K562 (cell line): Measurements from ENCODE around the gene GAMT. TPM values are rescaled to one million over a fixed set of nuclear protein-coding genes. Genes with fewer than 3 reads are reported as not detected.

Experiments used
- BRD4 ChIP-seq: fragments of 200-600 bp; sonication (generic); IDR thresholded peaks from 2 replicates; pipeline ENCODE4 v1.6.1; 2017; ENCODE audit warnings: inconsistent platforms
- CBX2 ChIP-seq: fragments of 200-600 bp; sonication (generic); IDR thresholded peaks from one replicate; pipeline ENCODE4 v1.6.1; 2012; ENCODE audit warnings: mild to moderate bottlenecking, low read length, inconsistent platforms; ENCODE audit not compliant: insufficient read depth, poor library complexity, severe bottlenecking
- CBX8 ChIP-seq: fragments of 200-600 bp; sonication (generic); IDR thresholded peaks from 2 replicates; pipeline ENCODE4 v1.6.1; 2012; ENCODE audit warnings: borderline replicate concordance, mixed run types, low read depth, mild to moderate bottlenecking, moderate library complexity, mixed read lengths, low read length, control low read depth, inconsistent platforms; ENCODE audit not compliant: poor library complexity, severe bottlenecking; ENCODE audit errors: extremely low read depth
- CHCHD3 ChIP-seq: fragments of 250-450 bp; sonication (Bioruptor Pico); IDR thresholded peaks from 2 replicates; pipeline ENCODE4 v2.1.2; 2022; ENCODE audit warnings: mild to moderate bottlenecking
- CTCF ChIP-seq, 3 experiments: IDR thresholded peaks in 2 of 3; conservative IDR thresholded peaks in 1 of 3; 2 replicates each; pipeline ENCODE4 v1.5.1; 2011 to 2012; ENCODE audit warnings: low read length in 3 of 3, mild to moderate bottlenecking in 3 of 3, control low read depth in 2 of 3, improper control_type of control experiment in 1 of 3, inconsistent platforms in 1 of 3, low read depth in 1 of 3, mixed read lengths in 1 of 3, moderate library complexity in 1 of 3; ENCODE audit not compliant: insufficient read depth in 2 of 3
- ERF ChIP-seq: fragments of 450-650 bp; formaldehyde crosslinking; IDR thresholded peaks from 2 replicates; pipeline ENCODE4 v1.4.0; 2020; ENCODE audit warnings: mild to moderate bottlenecking, mixed read lengths
- HMGXB4 ChIP-seq: sonication (generic); formaldehyde crosslinking; IDR thresholded peaks from 2 replicates; pipeline ENCODE4 v1.8.1; 2023; ENCODE audit warnings: mild to moderate bottlenecking, missing genetic modification reagents
- HNRNPLL ChIP-seq: fragments of 200-400 bp; formaldehyde crosslinking; IDR thresholded peaks from 2 replicates; pipeline ENCODE4 v1.6.1; 2017; ENCODE audit warnings: low read length, low read depth, mild to moderate bottlenecking; ENCODE audit not compliant: poor library complexity, severe bottlenecking
- RBM15 ChIP-seq: fragments of 200-400 bp; formaldehyde crosslinking; IDR thresholded peaks from 2 replicates; pipeline ENCODE4 v1.6.1; 2018; ENCODE audit warnings: mild to moderate bottlenecking, low read length, moderate library complexity; ENCODE audit not compliant: insufficient read depth
- ZNF12 ChIP-seq: sonication (generic); formaldehyde crosslinking; IDR thresholded peaks from 2 replicates; pipeline ENCODE4 v1.4.0; 2020; ENCODE audit warnings: mild to moderate bottlenecking, missing genetic modification reagents
- ZNF165 ChIP-seq: fragments of 250-450 bp; sonication (Bioruptor Pico); IDR thresholded peaks from 2 replicates; pipeline ENCODE4 v1.4.0; 2020; ENCODE audit warnings: borderline replicate concordance
- ZNF24 ChIP-seq: fragments of 450-650 bp; IDR thresholded peaks from 2 replicates; pipeline ENCODE4 v1.6.1; 2016
- polyA plus RNA-seq, 8 experiments: library from polyadenylated mRNA; depleted of rRNA in 4 of 8; stranded (reverse) in 5 of 8; unstranded in 3 of 8; fragments of >200 nt; fragmentation: Nextera tagmentation in 2 of 8; fragmentation: Illumina TruSeq in 1 of 8; extraction: Ambion mirVana in 2 of 8; extraction: Trizol in 1 of 8; gene quantifications; 2 replicates each; pipeline versions ENCODE4 v1.2.1 to v1.2.3, GENCODE V29; 2011 to 2014; ENCODE audit warnings: inconsistent platforms in 1 of 8, missing spikeins in 1 of 8
- total RNA-seq, 7 experiments: library from RNA; depleted of rRNA in 6 of 7; stranded (reverse); fragments of >200 nt in 6 of 7; fragmentation: Illumina TruSeq in 2 of 7; extraction: Trizol in 2 of 7; gene quantifications; 2 replicates each; pipeline versions ENCODE4 v1.2.1 to v1.2.3, GENCODE V29; 2011 to 2021; ENCODE audit warnings: low replicate concordance in 1 of 7
- TF ChIP-seq, protein P1 (sequence below): sonication (generic); formaldehyde crosslinking; IDR thresholded peaks from 2 replicates; pipeline ENCODE4 v1.8.0; 2022; ENCODE audit warnings: missing genetic modification reagents, mild to moderate bottlenecking, borderline replicate concordance
- TF ChIP-seq, protein P2 (sequence below): IDR thresholded peaks from 2 replicates; pipeline ENCODE4 v1.6.1; 2014; ENCODE audit warnings: antibody characterized with exemption
- TF ChIP-seq, protein P3 (sequence below): fragments of 450-650 bp; IDR thresholded peaks from 2 replicates; pipeline ENCODE4 v1.6.1; 2016
- TF ChIP-seq, protein P4 (sequence below), 2 experiments: fragments of 200-800 bp in 1 of 2; sonication (Bioruptor generic) in 1 of 2; sonication (generic) in 1 of 2; formaldehyde crosslinking in 1 of 2; IDR thresholded peaks in 1 of 2; conservative IDR thresholded peaks in 1 of 2; 2 replicates each; pipeline versions ENCODE4 v1.5.0 to v1.6.1; 2016 to 2020; ENCODE audit warnings: missing compliant biosample characterization in 1 of 2, missing genetic modification characterization in 1 of 2, missing genetic modification reagents in 1 of 2

Gene GAMT
- total and polyA plus RNA-seq, 9 of the 15 experiments (the other 6 are each of a cell fraction or from before 2014, with no cell fraction given), result 1.3 to 35.3 (median 27.2) TPM

GRCh38 chr19:1438035-1438932 is 36.9 kb upstream of the GAMT start, which contains the start of gene RPS15 (continued):
- TF ChIP-seq, protein P1, sequence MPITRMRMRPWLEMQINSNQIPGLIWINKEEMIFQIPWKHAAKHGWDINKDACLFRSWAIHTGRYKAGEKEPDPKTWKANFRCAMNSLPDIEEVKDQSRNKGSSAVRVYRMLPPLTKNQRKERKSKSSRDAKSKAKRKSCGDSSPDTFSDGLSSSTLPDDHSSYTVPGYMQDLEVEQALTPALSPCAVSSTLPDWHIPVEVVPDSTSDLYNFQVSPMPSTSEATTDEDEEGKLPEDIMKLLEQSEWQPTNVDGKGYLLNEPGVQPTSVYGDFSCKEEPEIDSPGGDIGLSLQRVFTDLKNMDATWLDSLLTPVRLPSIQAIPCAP (CRISPR knock-in tag), result no peak
- TF ChIP-seq, protein P2, sequence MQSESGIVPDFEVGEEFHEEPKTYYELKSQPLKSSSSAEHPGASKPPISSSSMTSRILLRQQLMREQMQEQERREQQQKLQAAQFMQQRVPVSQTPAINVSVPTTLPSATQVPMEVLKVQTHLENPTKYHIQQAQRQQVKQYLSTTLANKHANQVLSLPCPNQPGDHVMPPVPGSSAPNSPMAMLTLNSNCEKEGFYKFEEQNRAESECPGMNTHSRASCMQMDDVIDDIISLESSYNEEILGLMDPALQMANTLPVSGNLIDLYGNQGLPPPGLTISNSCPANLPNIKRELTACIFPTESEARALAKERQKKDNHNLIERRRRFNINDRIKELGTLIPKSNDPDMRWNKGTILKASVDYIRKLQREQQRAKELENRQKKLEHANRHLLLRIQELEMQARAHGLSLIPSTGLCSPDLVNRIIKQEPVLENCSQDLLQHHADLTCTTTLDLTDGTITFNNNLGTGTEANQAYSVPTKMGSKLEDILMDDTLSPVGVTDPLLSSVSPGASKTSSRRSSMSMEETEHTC, result no peak
- peak; percentile 73; the same call in 1 of the 2 replicates for TF ChIP-seq ZNF24
- peak; percentile 59; the same call in 1 of the 2 replicates for TF ChIP-seq HMGXB4 (CRISPR knock-in tag)
- peak; percentile 84; the same call in 1 of the 2 replicates for TF ChIP-seq CHCHD3 (CRISPR knock-in tag)
- TF ChIP-seq CTCF (IDR thresholded peaks at IDR 0.05 in 2 of 3, conservative IDR thresholded peaks at IDR 0.05 in 1 of 3; ENCODE audit: insufficient read depth in 2 of 3, low read depth in 1 of 3, low read length in 3 of 3), result peak; percentile 94 to 97 (median 97)
- TF ChIP-seq RBM15, result peak; percentile 97
- TF ChIP-seq, protein P3, sequence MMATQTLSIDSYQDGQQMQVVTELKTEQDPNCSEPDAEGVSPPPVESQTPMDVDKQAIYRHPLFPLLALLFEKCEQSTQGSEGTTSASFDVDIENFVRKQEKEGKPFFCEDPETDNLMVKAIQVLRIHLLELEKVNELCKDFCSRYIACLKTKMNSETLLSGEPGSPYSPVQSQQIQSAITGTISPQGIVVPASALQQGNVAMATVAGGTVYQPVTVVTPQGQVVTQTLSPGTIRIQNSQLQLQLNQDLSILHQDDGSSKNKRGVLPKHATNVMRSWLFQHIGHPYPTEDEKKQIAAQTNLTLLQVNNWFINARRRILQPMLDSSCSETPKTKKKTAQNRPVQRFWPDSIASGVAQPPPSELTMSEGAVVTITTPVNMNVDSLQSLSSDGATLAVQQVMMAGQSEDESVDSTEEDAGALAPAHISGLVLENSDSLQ, result 0 out of 2 replicates have a peak, but pooled peaks have one; percentile 23
- TF ChIP-seq BRD4, result peak; percentile 97
- TF ChIP-seq ZNF12 (CRISPR knock-in tag), result no peak; the same call in 1 of the 2 replicates
- TF ChIP-seq HNRNPLL, result peak; percentile 65
- 0 out of 2 replicates have a peak, but pooled peaks have one; percentile 42 for TF ChIP-seq ZNF165 (CRISPR knock-in tag)
- 0 out of 2 replicates have a peak, but pooled peaks have one; percentile 73 for TF ChIP-seq ERF (CRISPR knock-in tag)
- no peak for TF ChIP-seq CBX2
- no peak for TF ChIP-seq CBX8
- TF ChIP-seq, protein P4, sequence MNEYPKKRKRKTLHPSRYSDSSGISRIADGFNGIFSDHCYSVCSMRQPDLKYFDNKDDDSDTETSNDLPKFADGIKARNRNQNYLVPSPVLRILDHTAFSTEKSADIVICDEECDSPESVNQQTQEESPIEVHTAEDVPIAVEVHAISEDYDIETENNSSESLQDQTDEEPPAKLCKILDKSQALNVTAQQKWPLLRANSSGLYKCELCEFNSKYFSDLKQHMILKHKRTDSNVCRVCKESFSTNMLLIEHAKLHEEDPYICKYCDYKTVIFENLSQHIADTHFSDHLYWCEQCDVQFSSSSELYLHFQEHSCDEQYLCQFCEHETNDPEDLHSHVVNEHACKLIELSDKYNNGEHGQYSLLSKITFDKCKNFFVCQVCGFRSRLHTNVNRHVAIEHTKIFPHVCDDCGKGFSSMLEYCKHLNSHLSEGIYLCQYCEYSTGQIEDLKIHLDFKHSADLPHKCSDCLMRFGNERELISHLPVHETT (CRISPR knock-in tag; conservative IDR thresholded peaks at IDR 0.05 in 1 of 2, IDR thresholded peaks at IDR 0.05 in 1 of 2), result peak in 1 of 2 experiments; percentile 76; a peak in 1 of 4 replicates
